Fibroblast of peridontal ligament (primary cell): ENCODE data around the gene CEL.

ENCODE experiments used
- DNase-seq: peaks from one replicate; pipeline ENCODE4 v3.0.0-alpha.2; 2010; ENCODE audit errors: extremely low read depth

CEL gene

GRCh38 chr9:133103987-133104505, 42.3 kb downstream of the CEL start:
- DNase-seq = no peak

- no peak for DNase-seq
Measured at GRCh38 chr9:133104718-133105460, 43.1 kb downstream of the CEL start.

GRCh38 chr9:133105461-133105770, 43.6 kb downstream of the CEL start:
- no peak for DNase-seq

GRCh38 chr9:133106511-133107244, 44.9 kb downstream of the CEL start:
- no peak for DNase-seq

- DNase-seq = no peak
Measured at GRCh38 chr9:133107245-133107722, 45.5 kb downstream of the CEL start.

- DNase-seq = no peak
Measured at GRCh38 chr9:133107961-133108793, 46.4 kb downstream of the CEL start.

- no peak for DNase-seq
Measured at GRCh38 chr9:133108794-133109641, 47.2 kb downstream of the CEL start.

- DNase-seq = no peak
Measured at GRCh38 chr9:133109931-133110650, 48.3 kb downstream of the CEL start.

GRCh38 chr9:133111808-133112662, 50.3 kb downstream of the CEL start:
- DNase-seq = no peak

- DNase-seq = no peak
Measured at GRCh38 chr9:133112663-133113026, 50.9 kb downstream of the CEL start.

GRCh38 chr9:133113163-133113948, 51.6 kb downstream of the CEL start:
- DNase-seq = no peak

GRCh38 chr9:133113949-133114885, 52.4 kb downstream of the CEL start:
- DNase-seq = no peak

GRCh38 chr9:133114886-133115603, 53.3 kb downstream of the CEL start:
- DNase-seq = no peak

- DNase-seq = no peak
Measured at GRCh38 chr9:133115604-133116345, 54.0 kb downstream of the CEL start.

- no peak for DNase-seq
Measured at GRCh38 chr9:133116346-133117231, 54.8 kb downstream of the CEL start.
